ENCODE results near the gene HES5. TPM values are rescaled to one million over a fixed set of nuclear protein-coding genes. Genes with fewer than 3 reads are reported as not detected.

HES5 gene
- total RNA-seq, 4 donors from 2014 or later, result not detected

DNA sequence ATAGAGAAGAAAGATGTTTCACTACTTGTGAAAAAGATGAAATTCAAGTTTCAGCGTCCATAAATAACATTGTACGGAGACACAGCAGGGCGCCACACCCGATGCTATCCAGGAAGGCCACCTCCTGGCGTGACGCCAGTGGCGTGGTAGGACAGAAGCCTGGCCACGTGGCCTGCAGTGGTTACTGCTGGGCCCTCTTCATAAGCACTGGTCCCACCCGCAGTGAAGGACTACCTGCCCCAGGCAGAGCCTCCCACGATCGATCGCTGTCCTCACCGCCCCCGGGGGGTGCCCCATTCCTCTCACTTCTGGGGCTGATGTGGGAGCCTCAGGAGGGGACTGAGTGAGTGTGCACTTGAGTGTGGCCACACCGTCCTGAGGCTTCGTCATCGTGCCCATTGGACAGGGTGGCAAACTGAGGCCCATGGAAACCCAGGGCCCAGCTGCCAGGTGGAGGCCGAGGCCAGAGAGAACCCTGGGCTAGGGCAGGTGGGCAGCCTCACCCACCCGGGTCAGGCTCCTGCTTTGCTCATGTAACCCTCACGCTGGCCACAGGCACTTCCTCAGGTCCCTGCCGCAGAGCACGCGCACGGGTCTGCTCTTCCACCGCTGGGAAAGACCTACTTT lies 11.7 kb upstream of the HES5 start:
- 44 to 75% methylated on average over 4 to 18 of the region's 25 CpGs for WGBS, 2 donors (ENCODE audit: low coverage in 1 of 2)
- Histone ChIP-seq H3K36me3 (no peaks in the 10 kb centered on the region), H3K4me1 (peaks cover 0 to 43% (median 20%) of the 10 kb centered on the region in 3 donors), H3K27ac (no peak overlapping the region), H3K9me3 (no peaks in the 10 kb centered on the region), H3K4me3 (no peak overlapping the region), H3K27me3 (peaks cover 99% of the 10 kb centered on the region)
- no peak for ATAC-seq
- TF ChIP-seq, protein P1, sequence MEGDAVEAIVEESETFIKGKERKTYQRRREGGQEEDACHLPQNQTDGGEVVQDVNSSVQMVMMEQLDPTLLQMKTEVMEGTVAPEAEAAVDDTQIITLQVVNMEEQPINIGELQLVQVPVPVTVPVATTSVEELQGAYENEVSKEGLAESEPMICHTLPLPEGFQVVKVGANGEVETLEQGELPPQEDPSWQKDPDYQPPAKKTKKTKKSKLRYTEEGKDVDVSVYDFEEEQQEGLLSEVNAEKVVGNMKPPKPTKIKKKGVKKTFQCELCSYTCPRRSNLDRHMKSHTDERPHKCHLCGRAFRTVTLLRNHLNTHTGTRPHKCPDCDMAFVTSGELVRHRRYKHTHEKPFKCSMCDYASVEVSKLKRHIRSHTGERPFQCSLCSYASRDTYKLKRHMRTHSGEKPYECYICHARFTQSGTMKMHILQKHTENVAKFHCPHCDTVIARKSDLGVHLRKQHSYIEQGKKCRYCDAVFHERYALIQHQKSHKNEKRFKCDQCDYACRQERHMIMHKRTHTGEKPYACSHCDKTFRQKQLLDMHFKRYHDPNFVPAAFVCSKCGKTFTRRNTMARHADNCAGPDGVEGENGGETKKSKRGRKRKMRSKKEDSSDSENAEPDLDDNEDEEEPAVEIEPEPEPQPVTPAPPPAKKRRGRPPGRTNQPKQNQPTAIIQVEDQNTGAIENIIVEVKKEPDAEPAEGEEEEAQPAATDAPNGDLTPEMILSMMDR (IDR thresholded peaks at IDR 0.05), result no peak
- TF ChIP-seq EP300 (IDR thresholded peaks at IDR 0.05), result no peak

DNA sequence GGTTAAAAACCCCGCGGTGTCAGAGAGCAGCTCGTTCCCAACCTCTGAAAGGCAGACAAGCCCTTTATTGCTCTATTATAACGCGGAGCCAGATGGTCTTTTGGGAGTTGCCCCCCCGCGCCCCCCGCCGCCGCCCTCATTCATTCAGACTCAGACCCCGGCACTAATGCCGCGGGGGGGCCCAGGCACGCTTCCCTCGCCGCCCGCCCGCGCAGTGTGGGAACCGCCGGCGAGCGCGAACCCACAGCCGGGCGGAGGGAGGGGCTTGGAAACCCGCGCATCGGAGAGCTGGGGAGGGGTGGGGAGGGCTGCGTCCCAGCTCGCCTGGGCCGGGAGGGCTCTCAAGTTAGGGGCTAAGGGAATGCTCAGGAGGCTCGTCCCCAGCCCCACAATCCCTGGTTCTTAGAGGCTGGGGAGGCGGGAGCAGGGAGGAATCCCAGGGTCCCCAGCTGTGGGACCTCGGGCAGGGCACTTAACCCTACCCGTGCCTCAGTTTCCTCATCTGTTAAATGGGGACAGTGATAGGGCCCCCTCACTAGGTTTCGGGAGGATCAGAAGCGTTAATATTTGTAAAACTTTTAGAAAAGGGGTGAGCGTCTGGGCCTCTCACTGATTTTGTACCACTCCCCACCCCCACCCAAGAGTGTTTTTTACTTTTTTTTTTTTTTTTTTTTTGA lies 10.9 kb upstream of the HES5 start:
- Histone ChIP-seq H3K27ac (no peak overlapping the region), H3K36me3 (no peaks in the 10 kb centered on the region), H3K4me1 (peaks cover 0 to 35% (median 13%) of the 10 kb centered on the region in 3 donors), H3K27me3 (peaks cover 99% of the 10 kb centered on the region), H3K9me3 (no peaks in the 10 kb centered on the region), H3K4me3 (no peak overlapping the region)
- TF ChIP-seq POLR2A (IDR thresholded peaks at IDR 0.05), result no peak
- TF ChIP-seq EP300 (IDR thresholded peaks at IDR 0.05), result no peak
- TF ChIP-seq POLR2AphosphoS5 (IDR thresholded peaks at IDR 0.05), result no peak
- TF ChIP-seq, protein P1 (IDR thresholded peaks at IDR 0.05), result no peak
- no peak for ATAC-seq
- 100% methylated on average over 1 to 3 of the region's 39 CpGs for WGBS, 2 donors (ENCODE audit: low coverage in 1 of 2)

DNA sequence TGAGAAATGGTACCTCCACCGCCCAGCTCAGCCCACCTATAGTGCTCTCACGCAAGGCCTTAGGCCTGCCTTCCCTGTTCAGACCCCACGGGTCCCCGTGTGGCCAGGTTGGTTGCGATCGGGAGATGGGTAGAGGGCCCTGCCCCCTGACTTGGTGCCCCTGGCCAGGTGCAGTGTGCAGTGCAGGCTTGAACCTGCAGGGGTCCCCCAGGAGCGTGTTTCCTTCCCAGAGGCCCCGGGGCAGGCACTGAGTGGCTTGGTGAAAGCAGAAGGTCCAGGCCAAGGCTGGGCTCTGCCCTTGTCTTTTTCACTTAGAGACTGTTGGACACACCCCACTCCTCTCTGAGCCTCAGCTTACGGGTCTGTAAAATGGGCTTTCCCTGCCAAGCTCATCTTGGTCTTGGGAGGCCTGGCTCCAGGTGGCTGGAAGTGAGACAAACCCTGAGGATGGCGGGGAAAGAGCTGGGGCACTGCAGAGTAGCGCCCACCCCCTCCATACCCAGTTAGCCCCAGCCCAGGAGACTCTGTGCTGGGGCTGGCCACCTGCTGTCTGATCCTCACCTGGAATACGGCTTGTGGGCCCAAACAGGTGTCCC lies 9.3 kb upstream of the HES5 start:
- no peak overlapping the region for H3K27ac ChIP-seq
- 100% methylated on average over 1 of the region's 12 CpGs; no CpG with 5 or more reads in 1 of the 2 donors for WGBS, 2 donors (ENCODE audit: low coverage in 1 of 2)
- H3K27me3 ChIP-seq, result peaks cover 99% of the 10 kb centered on the region
- H3K4me3 ChIP-seq, result no peak overlapping the region
- no peak for ATAC-seq
- no peaks in the 10 kb centered on the region for H3K9me3 ChIP-seq
- no peaks in the 10 kb centered on the region for H3K36me3 ChIP-seq
- TF ChIP-seq EP300 (IDR thresholded peaks at IDR 0.05) (no peak), POLR2A (IDR thresholded peaks at IDR 0.05) (no peak), POLR2AphosphoS5 (IDR thresholded peaks at IDR 0.05) (no peak)
- TF ChIP-seq, protein P1 (IDR thresholded peaks at IDR 0.05), result no peak
- H3K4me1 ChIP-seq, result peaks cover 0 to 20% (median 0%) of the 10 kb centered on the region in 3 donors

DNA sequence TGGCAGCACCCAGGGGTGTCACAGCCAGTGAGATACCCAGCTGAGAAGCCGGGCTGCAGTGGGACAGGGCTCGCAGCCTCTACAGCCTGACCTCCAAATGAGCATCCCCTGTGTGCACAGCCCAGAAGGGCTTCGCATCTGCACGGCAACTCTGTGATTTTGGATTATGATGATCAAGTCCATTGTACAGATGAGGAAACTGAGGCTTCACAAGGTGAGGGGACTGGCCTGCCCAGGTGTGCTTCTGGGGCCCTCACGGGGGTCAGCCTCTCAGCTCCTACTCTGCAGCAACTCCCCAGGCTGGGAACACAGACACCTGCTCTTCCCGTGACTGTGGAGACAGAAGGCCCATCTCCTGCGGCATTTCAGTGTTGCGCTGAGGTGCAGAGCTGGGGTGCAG lies 8.8 kb upstream of the HES5 start:
- H3K36me3 ChIP-seq, result no peaks in the 10 kb centered on the region
- H3K4me3 ChIP-seq, result no peak overlapping the region
- peaks cover 99% of the 10 kb centered on the region for H3K27me3 ChIP-seq
- 100% methylated on average over 1 of the region's 8 CpGs; no CpG with 5 or more reads in 1 of the 2 donors for WGBS, 2 donors (ENCODE audit: low coverage in 1 of 2)
- no peaks in the 10 kb centered on the region for H3K9me3 ChIP-seq
- TF ChIP-seq, protein P1 (IDR thresholded peaks at IDR 0.05), result no peak
- TF ChIP-seq POLR2A (IDR thresholded peaks at IDR 0.05) (no peak), EP300 (IDR thresholded peaks at IDR 0.05) (no peak), POLR2AphosphoS5 (IDR thresholded peaks at IDR 0.05) (no peak)
- peaks cover 0 to 14% (median 0%) of the 10 kb centered on the region in 3 donors for H3K4me1 ChIP-seq
- no peak overlapping the region for H3K27ac ChIP-seq
- ATAC-seq, result no peak

Data from gastroesophageal sphincter (tissue), 4 donors.